Epidermal melanocyte (primary cell): ENCODE data around the gene C1orf50.
"Not testable (repeated sequence)": the region's sequence is repeated elsewhere in the genome, so short reads cannot be mapped to it uniquely, and the experiment has no call there.

Source experiments
- DNase-seq: peaks from one replicate; pipeline ENCODE4 v3.0.0; 2011; ENCODE audit warnings: low spot score; ENCODE audit not compliant: insufficient read length

The C1orf50 gene

GRCh38 chr1:42739753-42740700 lies 27.0 kb upstream of the C1orf50 start, which contains the start of gene CLDN19:
Gene CLDN19 (minus strand): TSS chr1:42740236. CDS start chr1:42740063, 173 bp downstream.
- DNase-seq = no peak

- DNase-seq = no peak
Measured at GRCh38 chr1:42740851-42741580, 26.0 kb upstream of the C1orf50 start.

- no peak for DNase-seq
Measured at GRCh38 chr1:42741706-42742105, 25.3 kb upstream of the C1orf50 start.

- no peak for DNase-seq
Measured at GRCh38 chr1:42742141-42742540, 24.9 kb upstream of the C1orf50 start.

GRCh38 chr1:42742617-42743316 lies 24.3 kb upstream of the C1orf50 start:
- DNase-seq = peak; percentile 63

- peak; percentile 64 for DNase-seq
Measured at GRCh38 chr1:42743317-42744147, 23.5 kb upstream of the C1orf50 start.

GRCh38 chr1:42744148-42744413 lies 23.0 kb upstream of the C1orf50 start:
- no peak for DNase-seq

GRCh38 chr1:42745851-42746250 lies 21.2 kb upstream of the C1orf50 start:
- no peak for DNase-seq

GRCh38 chr1:42746436-42747105 lies 20.5 kb upstream of the C1orf50 start:
- DNase-seq = no peak

- no peak for DNase-seq
Measured at GRCh38 chr1:42747125-42747524, 19.9 kb upstream of the C1orf50 start.

GRCh38 chr1:42748021-42748420 lies 19.0 kb upstream of the C1orf50 start:
- no peak for DNase-seq

GRCh38 chr1:42748461-42749410 lies 18.3 kb upstream of the C1orf50 start:
- no peak for DNase-seq

- DNase-seq = no peak
Measured at GRCh38 chr1:42750041-42750440, 17.0 kb upstream of the C1orf50 start.

GRCh38 chr1:42751511-42752070 lies 15.5 kb upstream of the C1orf50 start:
- DNase-seq = not testable (repeated sequence)

GRCh38 chr1:42752284-42752683 lies 14.8 kb upstream of the C1orf50 start:
- no peak for DNase-seq

GRCh38 chr1:42753070-42753469 lies 14.0 kb upstream of the C1orf50 start:
- DNase-seq = no peak

- DNase-seq = peak; percentile 78
Measured at GRCh38 chr1:42756956-42757891, 9.8 kb upstream of the C1orf50 start.

- DNase-seq = no peak
Measured at GRCh38 chr1:42757892-42758275, 9.2 kb upstream of the C1orf50 start.
